Endothelial cell of umbilical vein (primary cell): ENCODE results near the gene ENPP3. TPM values are rescaled to one million over a fixed set of nuclear protein-coding genes. Genes with fewer than 3 reads are reported as not detected.
A peak's percentile ranks its signal among the peaks of the same experiment; 100 is the strongest.

Source experiments
- BruUV-seq: library from RNA; stranded (reverse); fragments of 400-500 nt; replicated peaks from 2 replicates; lab custom pipeline; 2021; lab: Mats Ljungman, UMichigan
- CTCF ChIA-PET: fragments of 300-600, 350-600 bp; sonication (Branson Sonifier 250); formaldehyde crosslinking; loops from one replicate; lab custom pipeline; 2021; ENCODE audit warnings: antibody characterized with exemption, inconsistent platforms; lab: Charles Lee
- POLR2A ChIA-PET: fragments of 300-600, 350-600 bp; sonication (Branson Sonifier 250); formaldehyde crosslinking; loops from one replicate; lab custom pipeline; 2021; ENCODE audit warnings: antibody characterized with exemption, inconsistent platforms; lab: Charles Lee
- DNase-seq: peaks from one replicate; pipeline ENCODE4 v3.0.0-alpha.2; 2011; ENCODE audit warnings: low read depth, low spot score
- FAIRE-seq: peaks from 2 replicates; lab custom pipeline; 2011; peaks lifted over from hg19 to GRCh38; lab: Jason Lieb, UNC
- H2AFZ ChIP-seq: 2 replicates; pipeline ENCODE4 v1.6.0; 2012; ENCODE audit warnings: low read depth, low read length, control low read depth, inconsistent platforms
- H3K27ac ChIP-seq: 2 replicates; pipeline ENCODE4 v1.5.1; 2011; ENCODE audit warnings: low read depth, mild to moderate bottlenecking, control low read depth, low read length, moderate library complexity; ENCODE audit not compliant: insufficient read depth
- H3K27me3 ChIP-seq, 2 experiments: 2 replicates each; pipeline versions ENCODE4 v1.6.0 to v1.6.1; 2011; ENCODE audit warnings: low read length in 2 of 2, mixed read lengths in 1 of 2; ENCODE audit not compliant: control insufficient read depth in 2 of 2, insufficient read depth in 2 of 2
- H3K36me3 ChIP-seq, 2 experiments: 2 replicates in 1 of 2; 3 replicates in 1 of 2; pipeline ENCODE4 v1.5.1; 2011; ENCODE audit warnings: low read length in 2 of 2, mild to moderate bottlenecking in 1 of 2, moderate library complexity in 1 of 2; ENCODE audit not compliant: control insufficient read depth in 2 of 2, insufficient read depth in 2 of 2; ENCODE audit errors: extremely low read depth in 1 of 2
- H3K4me1 ChIP-seq: 3 replicates; pipeline ENCODE4 v1.5.1; 2011; ENCODE audit warnings: mild to moderate bottlenecking, low read length; ENCODE audit not compliant: control insufficient read depth, insufficient read depth; ENCODE audit errors: extremely low read depth
- H3K4me2 ChIP-seq: 2 replicates; pipeline ENCODE4 v1.6.1; 2011; ENCODE audit warnings: low read length, control low read depth, mixed read lengths; ENCODE audit not compliant: insufficient read depth
- H3K4me3 ChIP-seq, 3 experiments: fragments of 200-600 bp in 1 of 3; sonication (generic), shearing (Covaris generic) in 1 of 3; replicated peaks in 1 of 3; 2 replicates each; pipeline ENCODE4 v1.5.1; 2011 to 2016; ENCODE audit warnings: control low read depth in 3 of 3, low read length in 3 of 3, mild to moderate bottlenecking in 2 of 3, inconsistent platforms in 1 of 3, low read depth in 1 of 3, moderate library complexity in 1 of 3; ENCODE audit not compliant: insufficient read depth in 1 of 3
- H3K79me2 ChIP-seq: 2 replicates; pipeline ENCODE4 v1.6.0; 2012; ENCODE audit warnings: low read length, inconsistent platforms; ENCODE audit not compliant: control insufficient read depth, insufficient read depth
- H3K9ac ChIP-seq: replicated peaks from 2 replicates; pipeline ENCODE3; 2011; ENCODE audit warnings: low read length, control low read depth; ENCODE audit not compliant: insufficient read depth; ENCODE audit errors: extremely low read depth
- H3K9me1 ChIP-seq: replicated peaks from 3 replicates; pipeline ENCODE4 v1.6.0; 2011; ENCODE audit warnings: mild to moderate bottlenecking, low read length; ENCODE audit not compliant: control insufficient read depth, insufficient read depth; ENCODE audit errors: extremely low read depth
- H3K9me3 ChIP-seq: replicated peaks from 2 replicates; pipeline ENCODE4 v1.5.1; 2012; ENCODE audit warnings: low read length, inconsistent platforms; ENCODE audit not compliant: control insufficient read depth, insufficient read depth
- H4K20me1 ChIP-seq: replicated peaks from 2 replicates; pipeline ENCODE3; 2011; ENCODE audit warnings: mild to moderate bottlenecking, low read length; ENCODE audit not compliant: control insufficient read depth, insufficient read depth; ENCODE audit errors: extremely low read depth
- EZH2 ChIP-seq: IDR thresholded peaks from 2 replicates; pipeline ENCODE4 v1.6.1; 2012; ENCODE audit warnings: borderline replicate concordance, low read depth, mild to moderate bottlenecking, moderate library complexity, low read length, inconsistent platforms; ENCODE audit not compliant: severe bottlenecking
- POLR2A ChIP-seq: IDR thresholded peaks from 2 replicates; pipeline ENCODE4 v1.6.1; 2012; ENCODE audit warnings: low read depth, mild to moderate bottlenecking, control low read depth, low read length
- POLR2AphosphoS5 ChIP-seq: IDR thresholded peaks from 2 replicates; pipeline ENCODE4 v1.6.1; 2012; ENCODE audit warnings: low read depth, mild to moderate bottlenecking, control low read depth, low read length, moderate library complexity; ENCODE audit not compliant: insufficient read depth
- dilution Hi-C: fragments of 300-500 bp; cut with MboI; formaldehyde crosslinking; loops from one replicate; pipeline ENCODE4 v1.15.0; 2019; ENCODE audit warnings: low sequenced_read_pairs; ENCODE audit not compliant: extremely low pct_ligation_motif_present
- intact Hi-C: fragments of 100-400 bp; cut with micrococcal nuclease; formaldehyde crosslinking; loops from one replicate; pipeline ENCODE4 v1.10.0; 2022
- polyA plus RNA-seq, 4 experiments: library from polyadenylated mRNA; depleted of rRNA in 3 of 4; stranded (reverse) in 3 of 4; unstranded in 1 of 4; fragments of >200 nt; gene quantifications; 2 replicates each; pipeline versions ENCODE4 v1.2.1 to v1.2.3, GENCODE V29; 2011 to 2012; ENCODE audit warnings: missing spikeins in 1 of 4
- total RNA-seq: library from RNA; stranded (reverse); gene quantifications from 2 replicates; pipeline ENCODE4 v1.2.3, GENCODE V29; 2021

The ENPP3 gene
- total and polyA plus RNA-seq, 2 donors (not counting 3 experiments of a cell fraction or from before 2014, with no cell fraction given): not detected

DNA sequence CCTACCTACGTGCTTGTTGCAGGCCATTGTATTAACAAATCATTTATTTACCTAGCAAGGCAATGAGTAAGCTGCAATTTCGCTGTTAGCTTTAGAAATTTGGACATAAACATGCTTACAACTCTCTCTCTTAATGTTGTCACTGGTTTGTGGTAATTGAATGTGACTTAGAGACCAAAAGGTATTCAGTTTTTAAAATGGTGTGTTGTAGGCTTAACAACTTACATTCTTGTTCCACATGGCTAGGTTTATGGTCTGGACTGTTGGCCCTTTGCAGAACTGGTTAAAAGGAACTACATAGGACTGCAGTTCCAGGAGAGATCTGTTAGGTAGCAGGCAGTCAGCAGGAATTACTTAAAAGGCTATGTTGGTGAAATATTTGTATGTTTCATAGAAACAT lies 84.1 kb downstream of the ENPP3 start:
- no peak for TF ChIP-seq POLR2A

DNA sequence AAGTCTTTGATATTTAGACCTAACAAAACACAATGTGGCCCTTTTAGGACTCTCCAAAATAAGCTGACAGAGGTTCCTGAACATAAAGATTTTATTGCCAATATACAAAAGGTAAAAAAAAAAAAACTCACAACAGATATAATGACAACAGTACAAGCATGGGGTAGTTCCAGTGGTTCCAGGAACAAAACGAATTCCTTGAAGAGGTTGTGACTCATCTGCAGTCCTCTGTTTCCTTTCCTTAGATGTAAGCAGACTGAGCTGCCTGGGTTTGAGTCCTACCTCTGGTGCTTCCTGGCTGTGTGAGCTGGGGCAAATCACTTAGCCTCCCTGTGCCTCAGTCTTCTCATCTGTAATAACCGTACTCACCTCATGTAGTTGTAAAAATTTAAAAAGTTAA lies 87.0 kb downstream of the ENPP3 start:
- TF ChIP-seq POLR2A (no peak), POLR2AphosphoS5 (no peak), EZH2 (no peak)

More for the DNA sequence above, 84.1 kb downstream of the ENPP3 start:
- BruUV-seq: no TSS peak
- dilution Hi-C loops: no loop called here
- no peak overlapping the region for H3K4me3 ChIP-seq
- ChIA-PET POLR2A (no interaction called here), CTCF (interaction anchor here (1.2 kb wide), 1 partner anchor 10 kb away, joined by 9 read pairs; no protein-coding TSS in a partner anchor)
- H2AFZ ChIP-seq: no peak overlapping the region
- no peak overlapping the region for H3K27ac ChIP-seq
- no peaks in the 10 kb centered on the region for H3K4me1 ChIP-seq
- peaks cover 0 to 2% of the 10 kb centered on the region in 2 experiments for H3K27me3 ChIP-seq
- H3K9me3 ChIP-seq: no peaks in the 10 kb centered on the region
- H3K4me2 ChIP-seq: no peak overlapping the region
- H4K20me1 ChIP-seq: no peaks in the 10 kb centered on the region
- no peaks in the 10 kb centered on the region for H3K9me1 ChIP-seq
- intact Hi-C loops: no loop called here
- H3K79me2 ChIP-seq: no peaks in the 10 kb centered on the region
- DNase-seq (no peak), FAIRE-seq (no peak)
- H3K36me3 ChIP-seq: no peaks in the 10 kb centered on the region
- H3K9ac ChIP-seq: no peak overlapping the region

More for the DNA sequence above, 87.0 kb downstream of the ENPP3 start:
- Histone ChIP-seq H3K4me3 (no peak overlapping the region), H4K20me1 (no peaks in the 10 kb centered on the region), H3K4me2 (no peak overlapping the region), H2AFZ (no peak overlapping the region), H3K79me2 (no peaks in the 10 kb centered on the region), H3K9me3 (no peaks in the 10 kb centered on the region), H3K9me1 (no peaks in the 10 kb centered on the region), H3K27me3 (no peaks in the 10 kb centered on the region), H3K27ac (no peak overlapping the region), H3K36me3 (no peaks in the 10 kb centered on the region), H3K4me1 (no peaks in the 10 kb centered on the region), H3K9ac (no peak overlapping the region)
- POLR2A ChIA-PET: no interaction called here
- BruUV-seq: no TSS peak
- FAIRE-seq: peak; percentile 26
- dilution Hi-C loops (no loop called here), intact Hi-C loops (no loop called here)
- DNase-seq: no peak
- CTCF ChIA-PET: interaction anchor here (1.1 to 1.5 kb wide), 2 partner anchors 29 to 186 kb away, joined by 3 to 4 read pairs; no protein-coding TSS in a partner anchor
